GM19455 (cell line): ENCODE results near the gene NPPA.

ENCODE experiments used
- ATAC-seq: cut with Tn5 transposase; IDR thresholded peaks from one replicate; pipeline ENCODE4 v1.9.1; 2021; ENCODE audit not compliant: unreplicated experiment

The NPPA gene

DNA sequence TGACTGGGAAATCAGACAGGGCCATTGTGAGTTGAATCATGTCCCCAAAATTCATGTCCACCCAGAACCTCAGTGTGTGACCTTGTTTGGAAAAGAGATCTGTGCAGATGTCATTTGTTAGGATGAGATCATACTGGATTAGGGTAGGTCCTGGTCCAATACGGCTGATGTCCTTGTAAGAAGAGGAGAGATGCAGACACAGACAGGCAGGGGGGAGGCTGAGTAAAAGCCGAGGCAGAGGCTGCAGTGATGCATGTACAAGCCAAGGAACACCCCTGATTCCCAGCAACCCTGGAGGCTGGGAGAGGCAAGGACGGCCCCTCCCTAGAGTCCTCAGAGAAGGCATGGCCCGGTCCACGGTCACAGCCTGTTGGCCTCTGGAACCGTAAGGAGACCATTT is 27.0 kb upstream of the NPPA start:
- no peak for ATAC-seq

GRCh38 chr1:11874258-11874562 is 26.6 kb upstream of the NPPA start:
- no peak for ATAC-seq

DNA sequence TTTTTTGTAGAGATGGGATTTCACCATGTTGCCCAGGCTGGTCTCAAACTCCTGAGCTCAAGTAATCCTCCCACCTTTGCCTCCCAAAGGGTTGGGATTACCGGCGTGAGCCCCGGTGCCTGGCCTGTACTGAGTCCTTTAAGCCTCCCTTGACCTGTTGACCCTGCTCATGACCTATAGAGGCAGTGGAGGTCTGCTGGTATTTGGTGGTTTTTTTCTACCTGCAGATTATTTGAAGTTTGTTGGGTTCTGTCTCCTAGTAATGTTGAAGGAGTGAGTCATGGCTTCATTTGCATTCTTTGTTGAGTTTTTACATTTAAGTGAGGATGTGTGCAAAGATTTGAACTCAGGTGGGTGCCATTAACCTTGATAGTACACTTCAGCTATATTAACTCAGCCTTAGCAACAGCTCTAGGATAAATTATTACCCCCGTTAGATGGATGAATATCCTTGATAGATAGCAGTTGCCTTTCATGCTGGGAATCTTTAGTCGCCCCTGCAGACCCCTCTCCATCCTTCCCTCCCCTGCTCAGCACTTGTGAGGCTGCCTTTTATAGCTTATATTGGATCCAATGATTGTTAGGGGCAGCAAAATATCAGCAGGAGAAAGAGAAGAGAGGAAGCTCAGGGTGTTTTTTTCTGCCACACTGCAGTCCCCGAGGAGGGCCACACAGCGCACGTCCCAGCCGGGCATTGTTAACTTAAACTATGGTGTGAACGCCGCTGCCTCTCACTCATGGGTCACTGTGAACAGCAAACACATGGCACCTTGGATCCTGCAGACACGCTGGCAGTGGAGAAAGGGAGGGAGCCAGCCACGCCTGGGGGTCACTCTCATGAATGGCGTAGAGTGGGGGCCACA is 26.0 kb upstream of the NPPA start:
- ATAC-seq = no peak

DNA sequence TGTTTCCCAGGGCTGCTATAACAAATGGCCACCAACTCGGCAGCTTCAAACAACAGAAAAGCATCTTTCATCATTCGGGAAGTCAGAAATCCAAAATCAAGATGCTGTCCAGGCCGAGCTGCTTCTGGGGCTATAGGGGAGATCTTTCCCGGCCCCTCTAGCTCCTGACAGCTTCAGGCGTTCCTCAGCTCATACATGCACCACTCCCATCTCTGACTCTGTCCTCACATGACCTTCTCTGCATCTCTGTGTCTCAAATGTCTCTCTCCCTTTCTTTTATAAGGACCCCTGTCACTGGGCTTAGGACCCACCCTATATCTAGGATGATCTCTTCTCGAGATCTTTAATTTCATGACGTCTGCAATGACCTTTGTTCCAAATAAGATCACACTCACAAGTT is 25.0 kb upstream of the NPPA start:
- no peak for ATAC-seq

DNA sequence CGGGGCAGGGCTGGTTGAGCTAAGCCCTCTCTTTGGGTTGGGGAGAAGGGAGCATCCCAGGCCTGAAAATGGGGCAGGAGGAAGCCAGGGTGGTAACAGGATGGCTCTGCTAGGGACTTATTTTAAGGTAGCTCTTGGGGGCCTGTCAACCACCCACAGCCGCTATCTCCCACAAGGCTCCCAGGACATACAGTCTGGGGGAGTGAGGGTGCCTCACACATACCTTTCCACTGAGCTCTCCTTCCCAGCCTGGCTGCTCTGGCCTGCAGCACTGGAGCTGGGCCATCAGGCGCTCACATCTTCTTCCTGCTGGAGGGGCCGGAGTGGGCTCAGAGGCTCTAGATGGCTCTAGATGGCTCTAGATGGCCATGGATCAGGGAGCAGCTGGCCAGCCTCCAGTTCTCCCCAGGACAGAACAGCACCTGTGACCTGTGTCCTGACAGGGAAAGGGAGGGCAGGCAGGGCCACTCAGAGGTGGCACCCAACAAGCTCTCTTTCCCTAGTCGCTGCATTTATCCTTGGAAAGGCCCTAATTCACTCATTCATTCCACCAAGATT is 22.1 kb upstream of the NPPA start:
- no peak for ATAC-seq

GRCh38 chr1:11869104-11869503 is 21.5 kb upstream of the NPPA start:
- ATAC-seq = no peak

DNA sequence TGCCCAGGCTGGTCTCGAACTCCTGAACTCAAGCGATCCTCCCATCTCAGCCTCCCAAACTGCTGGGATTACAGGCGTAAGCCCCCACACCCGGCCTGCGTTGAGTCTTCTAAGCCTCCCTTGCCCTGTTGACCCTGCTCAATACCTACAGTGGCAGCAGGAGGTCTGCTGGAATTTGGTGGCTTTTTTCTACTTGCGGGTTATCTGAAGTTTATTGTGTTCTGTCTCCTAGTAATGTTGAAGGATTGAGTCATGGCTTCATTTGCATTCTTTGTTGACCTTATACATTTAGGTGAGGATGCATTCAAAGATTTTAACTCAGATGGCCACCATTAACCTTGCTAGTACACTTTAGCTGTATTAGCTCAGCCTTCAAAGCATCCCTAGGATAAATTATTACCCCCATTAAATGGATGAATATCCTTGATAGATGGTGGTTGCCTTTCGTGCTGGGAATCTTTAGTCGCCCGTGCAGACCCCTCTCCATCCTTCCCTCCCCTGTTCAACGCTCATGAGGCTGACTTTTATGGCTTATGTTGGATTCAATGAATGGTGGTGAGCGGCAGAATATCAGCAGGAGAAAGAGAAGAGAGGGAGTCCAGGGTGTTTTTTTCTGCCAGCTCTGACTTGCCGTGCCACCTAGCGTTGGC is 20.9 kb upstream of the NPPA start:
- ATAC-seq = no peak

GRCh38 chr1:11862890-11863289 is 15.3 kb upstream of the NPPA start:
- ATAC-seq = no peak

DNA sequence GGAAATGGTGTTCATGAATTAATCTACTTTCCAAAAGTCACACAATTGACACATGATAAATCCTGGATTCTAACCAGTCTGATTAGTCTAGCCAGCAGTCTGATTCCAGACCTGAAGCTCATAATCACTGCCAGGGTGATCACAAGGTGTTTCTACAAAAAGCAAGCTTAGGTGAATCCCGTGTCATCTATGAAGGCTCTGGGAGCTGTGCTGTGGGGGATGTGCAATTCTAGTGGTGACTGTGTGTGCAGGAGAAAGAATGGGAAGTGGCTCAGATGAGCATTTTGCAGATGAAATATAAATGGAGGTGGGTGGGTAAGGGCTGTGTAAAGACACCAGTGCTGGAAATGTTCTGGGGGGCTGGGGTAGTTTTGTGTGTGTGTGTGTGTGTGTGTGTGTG is 13.0 kb upstream of the NPPA start:
- ATAC-seq = no peak

GRCh38 chr1:11860083-11860482 is 12.5 kb upstream of the NPPA start:
- no peak for ATAC-seq

DNA sequence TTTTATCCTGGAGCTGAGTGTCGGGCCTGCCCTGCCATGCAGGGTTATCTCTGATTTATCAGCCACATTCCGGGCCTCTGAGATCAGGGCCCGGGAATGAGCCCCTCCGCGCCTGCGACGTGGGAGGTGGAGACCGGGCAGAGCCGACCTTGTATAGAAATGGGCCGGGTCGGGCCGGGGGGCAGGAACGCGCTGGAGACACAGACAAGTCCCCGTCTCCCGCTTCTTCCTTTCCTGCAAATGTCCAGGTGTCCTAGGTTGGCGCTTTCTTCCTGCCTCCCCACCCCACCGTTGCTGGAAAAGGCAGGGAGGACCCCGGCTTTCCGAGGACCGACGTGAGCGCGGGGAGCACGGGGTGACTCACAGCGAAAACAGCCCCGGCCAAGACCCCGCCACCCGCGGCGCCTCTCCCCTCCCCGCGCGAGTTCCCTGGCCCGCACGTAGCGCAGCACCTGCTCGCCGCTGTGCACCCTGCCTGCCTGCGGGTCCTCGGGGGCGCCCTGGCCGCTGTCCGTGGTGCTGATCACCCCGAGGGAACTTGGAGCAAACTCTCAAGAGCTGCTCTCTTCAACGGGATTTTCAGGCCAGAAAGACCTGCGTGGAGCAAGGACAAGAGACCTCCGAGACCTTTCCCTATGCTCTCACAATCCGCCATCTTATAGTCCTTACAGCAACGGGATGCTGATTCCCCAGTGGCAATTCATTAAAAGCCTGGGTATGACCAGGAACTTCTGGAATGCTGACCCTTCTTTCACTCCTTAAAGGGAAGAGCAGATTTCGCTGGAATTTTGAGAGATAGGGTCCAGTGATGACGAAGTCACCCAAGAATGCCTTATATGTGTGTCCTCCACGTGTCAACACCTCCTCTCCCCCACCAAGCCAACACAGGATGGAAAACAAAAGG is 11.6 kb upstream of the NPPA start:
- ATAC-seq = no peak

GRCh38 chr1:11858613-11858967 is 11.0 kb upstream of the NPPA start, which contains the start of gene NPPB:
Gene NPPB, minus strand, starts transcription at chr1:11858945. Its CDS starts 112 bp downstream, at chr1:11858833.
- no peak for ATAC-seq

- no peak for ATAC-seq
These were observed 10.6 kb upstream of the NPPA start for GRCh38 chr1:11858158-11858557.

DNA sequence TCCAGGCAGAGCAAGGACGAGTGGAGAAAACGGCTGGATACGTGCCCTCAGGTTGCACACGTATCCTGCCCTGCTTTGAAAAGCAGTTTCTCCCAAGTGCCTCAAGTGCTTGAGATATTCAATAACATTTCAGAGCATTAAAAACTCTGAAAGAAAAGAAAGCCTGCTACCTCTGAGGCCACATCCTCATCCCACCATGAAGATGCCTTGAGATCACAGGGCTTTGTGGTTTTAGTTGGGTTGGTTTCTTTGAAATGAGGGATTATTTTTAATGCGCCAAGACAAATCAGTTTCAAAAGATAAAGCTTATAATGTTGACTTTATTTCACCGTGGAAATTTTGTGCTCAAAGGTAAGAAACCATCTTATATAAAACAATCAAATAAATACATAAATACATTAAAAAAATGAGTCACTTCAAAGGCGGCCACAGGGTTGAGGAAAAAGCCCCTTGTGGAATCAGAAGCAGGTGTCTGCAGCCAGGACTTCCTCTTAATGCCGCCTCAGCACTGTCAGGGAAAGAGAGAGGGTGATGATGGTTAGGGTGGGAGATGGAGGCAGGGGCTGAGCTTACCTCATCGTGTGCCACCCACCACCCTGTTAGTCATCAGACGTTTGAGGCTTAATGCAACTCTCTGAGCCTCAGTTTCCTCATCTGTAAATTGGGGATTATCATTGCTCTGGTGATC is 9.7 kb upstream of the NPPA start:
- no peak for ATAC-seq

DNA sequence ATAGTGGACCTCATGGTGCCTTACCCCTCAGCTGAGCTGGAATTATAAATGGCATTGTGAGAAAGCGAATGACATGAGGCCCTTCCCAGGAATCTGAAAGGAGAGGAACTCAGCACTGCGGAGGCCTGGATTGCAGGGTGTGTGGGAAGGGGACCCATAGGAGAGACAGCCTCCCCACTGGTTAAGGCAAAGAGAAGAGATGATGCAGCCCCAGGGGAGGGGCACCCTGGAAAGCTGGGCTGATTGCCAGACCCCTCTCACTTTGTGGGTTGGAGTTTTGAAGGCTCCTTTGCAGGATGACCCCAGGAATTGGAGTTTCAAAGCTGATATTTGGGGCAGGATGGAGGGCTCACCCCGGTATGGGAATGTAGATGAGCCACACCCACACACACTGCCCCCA is 9.1 kb upstream of the NPPA start:
- no peak for ATAC-seq

- ATAC-seq = no peak
These were observed 7.8 kb upstream of the NPPA start for GRCh38 chr1:11855430-11855829.

- no peak for ATAC-seq
These were observed 6.9 kb upstream of the NPPA start for GRCh38 chr1:11854519-11854918.

- ATAC-seq = no peak
These were observed 3.6 kb upstream of the NPPA start for GRCh38 chr1:11851180-11851579.

GRCh38 chr1:11850156-11850555 is 2.6 kb upstream of the NPPA start:
- ATAC-seq = no peak

DNA sequence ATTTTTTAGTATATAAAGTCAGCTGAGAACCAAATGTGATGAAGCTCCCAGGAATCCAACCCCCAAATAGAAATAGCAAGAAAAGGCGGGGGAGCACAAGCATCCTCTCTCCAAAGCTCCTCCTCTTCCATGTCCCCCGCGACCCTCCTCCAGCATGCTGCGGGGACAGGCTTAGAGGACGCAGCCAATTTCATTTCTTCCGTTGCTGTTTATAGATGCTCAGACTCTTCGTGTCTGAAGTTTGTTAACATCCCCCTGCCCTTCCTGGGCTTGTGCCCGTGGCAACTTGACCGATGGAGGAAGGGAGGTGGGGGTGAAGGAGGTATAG is 754 bp upstream of the NPPA start:
- ATAC-seq = no peak
